SHP77 treated with DMSO at 0.1 percent for 48 hours (cell line): ENCODE data around the gene GPR15LG.

ENCODE experiments used
- DNase-seq: peaks from one replicate; lab custom pipeline; 2025; lab: John Stamatoyannopoulos, UW

GPR15LG gene

DNA sequence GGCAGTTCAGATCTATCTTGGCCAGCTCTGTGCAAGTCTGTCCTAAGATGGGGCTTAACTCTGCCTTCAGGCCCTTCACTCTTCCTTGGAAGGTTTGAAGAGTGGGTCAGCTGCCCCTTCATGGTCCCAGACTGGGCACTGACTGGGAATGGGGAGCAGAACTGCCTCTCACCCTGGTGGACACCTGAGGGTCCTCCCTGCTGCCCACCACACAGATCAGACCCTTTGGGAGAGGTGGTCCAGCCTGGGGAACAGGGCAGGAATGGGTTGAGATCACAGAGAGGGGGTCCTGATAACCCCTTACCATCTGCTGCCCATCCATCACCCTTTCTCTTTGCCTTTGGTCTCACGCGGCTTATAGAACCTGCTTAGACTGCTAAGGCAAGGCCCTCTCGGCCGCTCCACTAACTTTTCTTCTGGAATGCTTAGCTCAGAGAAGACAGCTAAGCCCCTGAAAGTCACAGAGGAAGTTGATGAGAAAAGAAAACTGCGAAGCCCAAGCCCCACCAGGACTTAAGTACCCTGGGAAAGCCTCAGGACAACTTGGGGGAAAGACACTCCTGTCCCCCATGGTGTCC is 20.3 kb downstream of the GPR15LG start:
- DNase-seq = no peak

DNA sequence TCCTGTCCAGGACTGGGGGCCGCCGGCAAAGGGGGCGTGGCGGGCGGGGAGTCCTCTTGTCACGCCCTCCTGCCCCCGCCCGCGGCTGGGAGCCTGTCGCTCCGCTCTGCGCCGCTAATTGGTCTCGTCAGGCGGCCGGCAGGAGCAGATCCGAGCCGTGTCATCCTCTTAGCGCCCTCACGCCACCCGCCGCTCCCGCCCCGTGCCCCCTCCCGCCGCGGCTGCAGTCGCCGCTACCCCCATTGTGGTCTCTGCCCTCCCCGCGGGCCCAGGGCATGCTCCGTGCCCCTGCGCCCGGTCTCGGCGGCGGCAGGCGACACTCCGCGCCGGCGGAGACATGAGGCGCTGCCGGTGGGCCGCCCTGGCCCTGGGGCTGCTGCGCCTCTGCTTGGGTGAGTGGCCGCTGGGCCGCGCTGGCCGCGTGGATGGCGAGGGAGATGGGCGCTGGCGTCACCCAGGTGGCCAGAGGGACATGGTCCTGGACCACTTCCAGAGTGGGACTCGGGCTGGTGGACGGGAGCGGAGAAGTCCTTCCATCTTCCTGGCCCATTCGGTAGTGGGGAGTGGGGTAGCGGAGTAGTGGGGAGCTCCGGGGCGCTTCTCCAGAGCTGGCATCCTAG is 20.9 kb downstream of the GPR15LG start, which contains the start of gene CDHR1:
Gene CDHR1, plus strand, starts transcription at position 114 of the 620 bp plus-strand sequence. Its CDS starts 224 bp downstream, at position 338.
- no peak for DNase-seq

DNA sequence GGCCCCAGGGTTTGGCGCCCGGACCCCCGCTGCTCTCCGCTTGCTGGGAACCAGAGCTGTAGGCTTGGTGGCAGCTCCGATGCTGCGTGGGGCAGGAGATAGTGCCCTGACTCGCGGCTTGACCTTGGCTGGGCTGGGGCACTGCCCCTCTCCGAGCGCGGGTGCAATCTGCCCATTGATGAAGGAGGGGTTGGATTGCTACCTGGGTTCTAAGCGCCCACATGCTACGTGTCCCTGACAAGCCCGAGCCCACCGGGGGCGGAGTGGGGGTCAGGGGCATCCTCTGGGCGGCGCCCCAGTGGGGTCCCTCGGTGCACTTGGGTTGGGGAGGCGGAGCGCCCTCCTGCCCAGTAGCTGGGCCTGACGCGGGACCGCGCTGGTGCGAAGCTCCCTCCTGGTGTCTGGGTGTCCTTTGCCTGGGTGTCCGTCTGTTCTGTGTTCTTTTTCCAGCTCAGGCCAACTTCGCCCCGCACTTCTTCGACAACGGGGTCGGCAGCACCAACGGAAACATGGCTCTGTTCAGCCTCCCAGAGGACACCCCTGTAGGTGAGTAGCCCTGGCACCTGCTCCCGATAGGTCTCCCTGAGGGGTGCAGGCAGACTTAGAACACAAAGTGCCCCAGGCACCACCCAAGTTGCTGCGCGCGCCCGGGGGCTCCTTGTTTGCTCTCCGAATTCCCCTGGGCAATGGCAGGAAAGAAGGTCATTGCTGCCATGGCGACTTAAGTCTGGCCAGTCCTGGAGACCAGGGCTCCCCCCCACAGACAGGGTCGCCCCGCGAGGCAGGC is 21.6 kb downstream of the GPR15LG start:
- no peak for DNase-seq

DNA sequence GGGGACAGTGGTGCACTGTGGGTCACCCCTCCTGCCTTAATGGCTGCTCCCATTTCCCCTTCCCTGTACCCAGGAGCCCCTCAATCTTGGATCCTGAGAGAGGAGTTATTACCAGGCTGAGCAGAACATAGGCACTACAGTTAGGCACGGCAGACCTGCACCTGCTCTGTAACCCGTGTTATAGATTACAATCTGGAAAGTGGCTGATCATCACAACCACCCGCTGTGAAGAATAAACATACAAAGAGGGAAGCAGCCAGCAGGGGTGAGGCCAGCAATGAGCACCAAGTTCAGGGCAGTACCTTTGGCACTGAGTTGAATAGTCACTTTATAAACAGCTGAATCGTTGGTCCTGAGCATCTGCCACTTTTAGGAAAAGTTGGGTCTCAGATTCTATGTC is 22.5 kb downstream of the GPR15LG start:
- no peak for DNase-seq

DNA sequence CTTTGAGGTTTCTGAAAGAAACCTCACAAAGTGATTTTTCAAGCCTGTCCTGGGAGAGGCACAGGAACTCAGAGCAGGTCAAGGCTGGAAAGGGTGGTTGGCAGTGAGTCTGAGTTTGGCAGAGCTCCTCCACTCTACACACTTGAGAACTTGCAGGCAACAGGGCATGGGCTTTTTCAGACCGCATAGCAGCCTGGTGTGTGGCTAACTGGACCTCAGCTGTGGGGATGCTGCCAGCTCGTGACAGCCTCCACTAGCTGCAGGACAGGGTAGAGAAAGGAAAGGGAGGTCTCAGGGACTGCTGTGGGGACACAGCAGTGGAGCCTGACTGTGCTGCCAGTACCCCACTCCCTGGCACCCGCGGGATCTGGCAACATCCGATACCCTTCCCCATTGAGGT is 23.3 kb downstream of the GPR15LG start:
- no peak for DNase-seq

DNA sequence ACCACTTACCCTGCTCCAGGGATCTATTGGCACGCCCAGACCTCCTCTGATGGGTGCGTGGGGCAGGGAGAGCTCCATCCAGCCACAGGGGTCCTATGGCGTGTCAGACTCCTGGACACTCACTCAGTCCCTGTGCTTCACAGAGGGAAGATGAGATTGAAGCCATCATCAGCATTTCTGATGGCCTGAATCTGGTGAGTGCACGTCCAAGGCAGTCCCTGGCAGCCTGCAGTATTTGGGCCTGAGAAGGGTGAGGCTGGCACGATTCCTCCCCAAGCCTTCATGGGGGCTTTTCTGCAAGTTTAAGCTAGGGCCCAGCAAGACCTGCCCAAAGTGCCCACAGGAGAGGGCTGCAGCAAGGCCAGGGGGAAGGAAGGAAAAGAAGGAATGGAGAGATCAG is 24.0 kb downstream of the GPR15LG start:
- DNase-seq = no peak

DNA sequence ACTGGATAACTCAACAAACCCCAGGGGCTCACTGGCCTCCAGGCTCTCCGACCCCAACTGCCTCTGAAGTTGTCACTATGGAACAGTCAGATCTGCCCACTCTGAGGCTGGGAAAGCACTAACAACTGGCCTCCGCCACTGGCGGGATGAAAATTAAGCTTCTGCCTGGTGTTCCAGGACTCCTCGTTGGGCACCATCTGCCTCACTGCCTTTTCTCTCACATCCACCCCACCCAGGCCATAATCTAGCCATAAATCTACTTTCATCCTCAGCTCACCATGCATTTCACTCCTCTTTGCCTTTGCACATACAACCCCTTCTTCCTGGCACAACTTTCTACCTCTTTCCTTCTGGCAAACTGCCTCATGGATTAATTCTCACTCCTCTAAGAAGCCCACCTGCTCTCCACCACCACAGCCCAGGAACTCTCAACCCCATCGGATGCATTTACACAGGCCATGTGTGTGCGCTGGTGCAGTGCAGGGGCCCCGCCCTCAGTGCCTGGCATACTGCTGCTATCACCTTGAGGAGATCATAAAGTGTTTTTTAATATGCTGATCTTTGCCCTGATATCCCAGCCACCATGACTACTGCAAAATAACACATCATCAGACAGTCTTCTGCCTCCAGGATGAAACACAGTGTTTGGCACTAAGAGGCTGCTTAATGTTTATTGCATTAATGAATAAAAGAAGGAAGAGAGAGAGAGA is 24.8 kb downstream of the GPR15LG start:
- DNase-seq = no peak

DNA sequence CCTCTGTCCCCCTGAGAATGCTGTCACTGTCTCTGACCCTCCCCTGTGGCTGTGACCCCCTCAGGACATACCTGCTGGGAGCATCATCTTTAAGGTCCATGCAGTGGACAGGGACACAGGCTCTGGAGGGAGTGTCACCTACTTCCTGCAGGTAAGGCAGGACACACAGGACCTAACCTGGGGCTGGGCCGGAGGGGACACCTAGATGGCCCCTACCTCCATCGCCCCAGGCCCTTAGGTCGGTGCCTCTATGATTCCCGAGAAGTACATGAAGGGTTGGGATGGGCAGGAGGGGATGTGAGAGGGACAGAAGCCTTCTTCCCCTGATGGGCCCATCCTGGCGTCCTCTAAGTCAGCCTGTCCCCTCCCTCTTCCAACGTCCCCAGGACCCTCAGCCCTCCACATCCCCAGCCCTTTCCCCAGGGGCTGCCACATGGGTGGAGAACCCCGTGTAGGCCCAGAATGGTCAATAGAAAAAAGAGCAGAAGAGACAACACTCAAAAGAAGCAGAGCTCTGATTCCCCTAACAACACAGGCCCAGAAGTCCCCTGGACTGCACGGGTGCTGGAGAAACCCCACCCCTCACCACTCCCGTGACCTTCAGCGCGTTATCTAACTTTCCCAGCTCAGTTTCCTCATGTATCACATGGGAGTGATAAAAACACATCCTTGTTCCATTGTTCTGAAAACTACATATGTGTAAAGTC is 27.1 kb downstream of the GPR15LG start:
- DNase-seq = no peak

DNA sequence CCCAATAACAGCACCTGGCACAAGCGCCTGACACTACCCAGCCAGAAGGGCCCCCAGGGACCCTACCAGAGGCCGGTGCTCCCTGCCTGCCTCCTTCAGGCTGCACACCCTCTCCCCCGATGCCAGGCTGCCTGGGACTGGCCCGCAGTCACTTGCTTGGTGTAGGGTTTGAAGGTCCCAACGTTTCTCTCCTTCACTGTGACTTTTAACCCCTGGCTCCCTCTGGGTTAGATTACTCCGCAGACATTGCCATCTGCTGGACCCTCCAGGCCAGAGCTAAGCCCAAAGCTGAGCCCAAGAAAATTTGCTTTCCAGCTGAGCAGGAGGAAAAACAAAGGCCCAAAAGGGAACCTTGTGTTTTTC is 27.6 kb downstream of the GPR15LG start:
- DNase-seq = no peak

DNA sequence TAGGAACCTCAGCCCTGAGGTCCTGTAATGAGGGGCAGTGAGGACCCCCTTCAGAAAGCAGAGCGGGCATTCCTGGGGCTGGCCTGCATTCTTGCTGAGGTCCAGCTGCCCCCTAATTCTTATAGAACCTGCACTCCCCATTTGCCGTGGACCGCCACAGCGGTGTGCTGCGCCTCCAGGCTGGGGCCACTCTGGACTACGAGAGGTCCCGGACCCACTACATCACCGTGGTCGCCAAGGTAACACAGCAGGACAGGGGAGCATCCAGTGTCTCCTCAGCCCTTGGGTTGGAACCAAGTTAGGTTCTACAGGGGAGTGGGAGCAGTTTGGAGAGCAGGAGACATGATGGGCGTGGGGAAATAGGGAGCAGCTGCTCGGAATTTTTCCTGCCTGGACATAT is 28.1 kb downstream of the GPR15LG start:
- DNase-seq = no peak

DNA sequence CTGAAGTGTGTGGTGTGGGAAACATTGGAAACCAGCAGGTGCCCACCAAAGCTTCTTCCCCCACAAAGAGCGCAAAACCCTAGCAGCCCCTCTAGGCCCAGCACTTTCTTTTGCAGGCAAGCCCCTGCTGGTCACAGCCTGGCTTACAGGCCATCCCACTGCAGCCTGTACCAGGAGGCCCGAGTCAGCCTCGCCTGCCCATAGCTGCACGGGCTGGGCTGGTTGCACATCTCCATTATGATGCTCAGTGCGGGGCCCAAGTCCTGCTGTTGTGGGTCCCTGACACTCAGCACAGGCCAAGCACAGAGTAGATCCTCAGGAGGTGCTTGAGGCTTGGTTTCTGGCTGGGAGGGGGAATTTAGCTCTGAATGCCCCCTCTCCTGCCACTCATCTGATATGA is 28.7 kb downstream of the GPR15LG start:
- DNase-seq = no peak

DNA sequence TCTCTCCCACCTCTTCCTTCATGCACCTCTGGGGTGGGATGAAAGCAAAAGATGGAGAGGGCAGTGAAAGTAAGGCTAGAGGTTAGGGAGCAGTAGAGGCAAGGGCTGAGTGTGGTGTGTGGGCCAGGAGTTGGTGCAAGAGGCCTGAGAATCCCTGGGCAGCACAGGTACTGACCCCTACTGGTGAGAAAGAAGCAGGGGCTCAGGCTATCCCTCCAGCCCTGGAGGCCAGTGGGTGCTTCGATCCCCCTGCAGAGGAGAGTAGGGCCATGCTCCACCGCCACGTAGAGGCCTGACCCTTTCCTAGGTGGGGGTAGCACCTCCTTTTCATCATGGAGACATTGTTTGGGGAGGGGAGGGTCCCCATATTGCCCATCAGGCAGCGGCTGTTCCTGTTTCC is 30.5 kb downstream of the GPR15LG start:
- no peak for DNase-seq

DNA sequence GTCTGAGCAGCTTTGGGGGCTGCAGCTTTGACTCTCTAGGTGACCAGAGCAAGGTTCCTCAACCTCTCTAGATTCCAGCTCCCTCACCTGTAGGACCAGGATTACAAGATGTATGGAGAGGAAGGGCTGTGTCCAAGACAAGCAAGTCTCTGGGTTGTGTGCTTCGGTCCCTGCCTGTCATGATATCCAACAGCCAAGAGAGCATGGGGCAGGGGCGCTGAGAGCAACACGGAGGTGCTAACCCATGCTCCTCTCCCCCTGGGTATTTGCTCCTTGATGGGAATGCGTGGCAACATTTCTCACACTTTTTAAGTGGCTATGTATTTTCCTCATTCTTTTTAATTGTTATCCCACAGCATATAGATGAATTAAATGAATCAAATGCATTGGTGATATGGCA is 31.0 kb downstream of the GPR15LG start:
- no peak for DNase-seq

DNA sequence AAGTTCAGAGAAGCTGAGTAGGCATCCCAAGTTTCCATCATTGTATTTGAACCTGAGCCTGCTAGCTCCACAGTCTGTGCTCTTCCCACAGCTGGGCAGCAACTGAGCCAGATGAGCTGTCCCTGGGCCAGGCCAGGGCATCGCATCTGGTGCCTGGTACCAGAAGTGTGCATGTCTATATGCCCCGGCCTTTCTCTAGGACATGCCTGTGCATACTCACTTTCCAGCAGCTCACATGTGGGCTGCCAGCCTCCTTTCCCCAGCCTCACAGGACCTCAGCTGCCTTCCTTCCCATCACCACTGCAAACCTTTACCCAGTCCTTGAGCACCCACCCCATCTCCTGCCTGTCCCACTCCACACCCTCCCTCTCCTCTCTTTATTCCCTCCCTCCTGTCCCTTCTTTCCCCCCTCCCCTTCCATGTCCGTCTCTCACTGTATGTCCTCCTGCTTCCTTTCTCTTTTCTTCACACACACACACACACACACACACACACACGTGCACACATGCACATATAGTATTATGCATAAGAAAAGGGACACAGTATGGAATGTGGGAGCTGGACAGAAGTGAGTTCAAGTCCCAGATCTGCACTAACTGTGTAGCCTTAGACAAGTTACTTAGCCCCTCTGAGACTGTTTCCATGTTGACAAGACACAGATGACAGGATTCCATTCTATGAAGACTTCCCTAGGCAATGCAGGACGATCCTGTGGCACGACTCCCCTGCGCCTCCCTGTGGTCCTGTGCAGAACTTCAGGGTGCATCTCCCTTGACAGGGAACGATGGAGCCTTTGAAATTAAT is 31.6 kb downstream of the GPR15LG start:
- DNase-seq = no peak

DNA sequence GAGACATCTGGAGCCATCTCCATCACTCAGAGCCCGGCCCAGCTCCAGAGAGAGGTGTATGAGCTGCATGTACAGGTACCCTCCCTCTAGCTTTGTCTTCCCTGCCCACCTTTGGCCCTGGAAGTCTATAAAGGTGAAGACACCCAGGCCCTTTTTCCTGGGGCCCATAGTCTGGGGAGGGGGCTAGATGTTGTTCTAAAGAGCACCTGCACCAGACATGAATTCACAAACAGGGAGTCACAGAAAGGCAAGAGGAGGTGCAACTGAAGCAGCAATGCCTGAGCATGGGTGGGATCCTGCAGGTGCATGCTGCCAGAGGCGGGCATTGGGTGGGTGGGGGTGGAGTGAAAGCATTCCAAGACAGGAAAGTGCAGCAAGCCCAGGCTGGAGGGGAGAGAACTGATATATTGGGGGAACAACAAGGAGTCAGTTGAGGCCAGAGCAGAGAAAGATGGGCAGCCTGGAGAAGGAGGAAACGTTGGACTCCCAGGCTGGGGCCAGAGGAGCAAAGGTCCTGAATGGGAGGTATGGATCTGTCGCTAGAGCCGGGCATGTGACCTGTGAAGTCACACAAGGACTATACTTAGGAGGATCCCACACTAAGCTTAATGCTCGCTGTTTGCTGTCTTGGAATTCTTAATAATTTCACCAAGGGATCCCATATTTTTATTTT is 32.4 kb downstream of the GPR15LG start:
- DNase-seq = no peak

DNA sequence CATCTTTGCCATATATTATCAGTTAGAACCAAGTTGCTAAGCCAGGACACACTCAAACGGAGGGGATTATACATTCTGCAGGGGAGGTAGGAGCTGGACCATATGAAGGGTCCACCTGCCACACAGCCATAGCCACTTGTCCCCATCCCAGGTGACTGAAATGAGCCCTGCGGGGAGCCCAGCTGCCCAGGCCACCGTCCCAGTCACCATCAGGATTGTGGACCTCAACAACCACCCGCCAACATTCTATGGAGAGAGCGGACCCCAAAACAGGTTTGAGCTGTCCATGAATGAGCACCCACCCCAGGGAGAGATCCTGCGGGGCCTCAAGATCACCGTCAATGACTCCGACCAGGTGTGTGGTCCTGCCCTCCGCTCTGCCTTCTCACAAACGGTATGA is 34.4 kb downstream of the GPR15LG start:
- DNase-seq = no peak

DNA sequence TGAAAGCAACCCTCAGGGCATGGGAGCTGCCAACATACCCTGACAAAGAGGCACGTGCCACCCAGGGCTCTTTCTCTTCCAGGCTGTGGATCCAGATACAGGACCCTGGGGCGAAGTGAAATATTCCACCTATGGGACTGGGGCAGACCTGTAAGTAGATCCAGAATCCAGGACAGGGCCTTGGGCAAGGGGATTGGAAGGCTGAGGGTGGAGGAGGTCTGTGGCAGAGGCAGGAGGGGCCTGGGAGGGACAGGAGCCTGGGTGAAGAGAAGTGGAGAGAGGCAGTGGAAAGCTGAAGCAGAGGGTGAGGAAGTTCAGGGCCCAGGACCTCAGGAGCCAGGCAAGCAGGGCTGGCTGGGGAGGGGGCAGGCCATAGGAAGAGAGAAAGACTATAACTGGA is 38.0 kb downstream of the GPR15LG start:
- no peak for DNase-seq

DNA sequence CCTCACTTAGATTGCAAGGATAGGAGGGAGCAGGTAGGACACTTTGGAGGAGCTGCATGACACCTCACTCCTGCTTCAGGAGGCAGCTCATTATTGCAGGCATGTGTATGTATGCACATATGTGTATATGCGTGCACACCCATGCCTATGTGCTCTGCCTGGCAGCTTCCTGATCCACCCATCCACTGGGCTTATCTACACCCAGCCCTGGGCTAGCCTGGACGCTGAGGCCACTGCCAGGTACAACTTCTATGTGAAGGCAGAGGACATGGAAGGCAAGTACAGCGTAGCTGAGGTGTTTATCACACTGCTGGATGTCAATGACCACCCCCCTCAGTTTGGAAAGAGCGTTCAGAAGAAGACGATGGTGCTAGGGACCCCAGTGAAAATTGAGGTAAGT is 38.4 kb downstream of the GPR15LG start:
- no peak for DNase-seq

DNA sequence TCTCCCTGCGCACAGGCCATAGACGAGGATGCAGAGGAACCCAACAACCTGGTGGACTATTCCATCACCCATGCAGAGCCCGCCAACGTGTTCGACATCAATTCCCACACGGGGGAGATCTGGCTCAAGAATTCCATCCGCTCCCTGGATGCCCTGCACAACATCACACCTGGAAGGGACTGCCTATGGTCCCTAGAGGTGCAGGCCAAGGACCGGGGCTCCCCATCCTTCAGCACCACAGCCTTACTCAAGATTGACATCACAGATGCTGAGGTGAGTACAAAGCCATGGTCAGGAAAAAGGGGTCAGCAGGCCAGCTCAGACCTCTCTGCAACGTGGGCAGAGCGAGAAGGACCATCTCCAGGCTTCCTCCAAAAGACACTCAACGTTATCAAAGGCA is 39.5 kb downstream of the GPR15LG start:
- DNase-seq = no peak

DNA sequence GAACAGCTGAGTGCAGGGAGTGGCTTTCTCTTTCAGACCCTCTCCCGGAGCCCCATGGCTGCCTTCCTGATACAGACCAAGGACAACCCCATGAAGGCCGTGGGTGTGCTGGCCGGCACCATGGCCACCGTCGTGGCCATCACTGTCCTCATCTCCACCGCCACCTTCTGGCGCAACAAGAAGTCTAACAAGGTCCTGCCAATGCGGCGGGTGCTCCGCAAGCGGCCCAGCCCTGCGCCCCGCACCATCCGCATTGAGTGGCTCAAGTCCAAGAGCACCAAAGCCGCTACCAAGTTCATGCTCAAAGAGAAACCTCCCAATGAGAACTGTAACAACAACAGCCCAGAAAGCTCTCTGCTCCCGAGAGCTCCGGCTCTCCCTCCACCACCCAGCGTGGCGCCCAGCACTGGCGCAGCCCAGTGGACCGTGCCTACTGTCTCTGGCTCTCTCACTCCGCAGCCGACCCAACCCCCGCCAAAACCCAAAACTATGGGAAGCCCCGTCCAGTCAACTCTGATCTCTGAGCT is 40.5 kb downstream of the GPR15LG start:
- no peak for DNase-seq
